Measurements from ENCODE around the gene EGFR. TPM values are rescaled to one million over a fixed set of nuclear protein-coding genes. Genes with fewer than 3 reads are reported as not detected.
"Not testable (repeated sequence)": the region's sequence is repeated elsewhere in the genome, so short reads cannot be mapped to it uniquely, and the experiment has no call there.

The EGFR gene
- total and polyA plus RNA-seq, 4 donors, result 24.1 to 57.6 (median 29.9) TPM

- no peak for DNase-seq (ENCODE audit: low read depth in 4 of 6, low spot score in 6 of 6)
- WGBS (ENCODE audit: insufficient coverage), result 86% methylated on average over 7 of the region's 9 CpGs
- Histone ChIP-seq H3K27ac (ENCODE audit: low read depth, low read length) (no peak overlapping the region), H3K4me3 (ENCODE audit: low read depth, low read length) (no peak overlapping the region), H3K4me1 (ENCODE audit: control insufficient read depth, insufficient read depth, low read length) (no peaks in the 10 kb centered on the region), H3K9me3 (ENCODE audit: control insufficient read depth, insufficient read depth, low read length) (no peaks in the 10 kb centered on the region), H3K36me3 (ENCODE audit: control insufficient read depth, insufficient read depth, low read length) (no peaks in the 10 kb centered on the region), H3K27me3 (ENCODE audit: control insufficient read depth, insufficient read depth, low read length) (no peaks in the 10 kb centered on the region)
Measured at GRCh38 chr7:55032069-55032699, 13.4 kb downstream of the EGFR start.

- DNase-seq (ENCODE audit: low read depth in 4 of 6, low spot score in 6 of 6), result no peak
- Histone ChIP-seq H3K36me3 (ENCODE audit: control insufficient read depth, insufficient read depth, low read length) (no peaks in the 10 kb centered on the region), H3K9me3 (ENCODE audit: control insufficient read depth, insufficient read depth, low read length) (no peaks in the 10 kb centered on the region), H3K4me3 (ENCODE audit: low read depth, low read length) (no peak overlapping the region), H3K4me1 (ENCODE audit: control insufficient read depth, insufficient read depth, low read length) (no peaks in the 10 kb centered on the region), H3K27ac (ENCODE audit: low read depth, low read length) (no peak overlapping the region), H3K27me3 (ENCODE audit: control insufficient read depth, insufficient read depth, low read length) (no peaks in the 10 kb centered on the region)
- WGBS (ENCODE audit: insufficient coverage), result 82% methylated on average over 10 of the region's 10 CpGs
Measured at GRCh38 chr7:55033236-55033846, 14.5 kb downstream of the EGFR start.

- Histone ChIP-seq H3K9me3 (ENCODE audit: control insufficient read depth, insufficient read depth, low read length) (no peaks in the 10 kb centered on the region), H3K36me3 (ENCODE audit: control insufficient read depth, insufficient read depth, low read length) (no peaks in the 10 kb centered on the region), H3K27ac (ENCODE audit: low read depth, low read length) (no peak overlapping the region), H3K27me3 (ENCODE audit: control insufficient read depth, insufficient read depth, low read length) (no peaks in the 10 kb centered on the region), H3K4me3 (ENCODE audit: low read depth, low read length) (no peak overlapping the region), H3K4me1 (ENCODE audit: control insufficient read depth, insufficient read depth, low read length) (no peaks in the 10 kb centered on the region)
- WGBS (ENCODE audit: insufficient coverage), result 83% methylated on average over 1 of the region's 2 CpGs
- no peak for DNase-seq (ENCODE audit: low read depth in 4 of 6, low spot score in 6 of 6)
Measured at GRCh38 chr7:55034776-55035175, 16.0 kb downstream of the EGFR start.

- H3K9me3 ChIP-seq (ENCODE audit: control insufficient read depth, insufficient read depth, low read length); DNase-seq (ENCODE audit: low read depth in 4 of 6, low spot score in 6 of 6); H3K27me3 ChIP-seq (ENCODE audit: control insufficient read depth, insufficient read depth, low read length); H3K36me3 ChIP-seq (ENCODE audit: control insufficient read depth, insufficient read depth, low read length); H3K4me3 ChIP-seq (ENCODE audit: low read depth, low read length); H3K4me1 ChIP-seq (ENCODE audit: control insufficient read depth, insufficient read depth, low read length); H3K27ac ChIP-seq (ENCODE audit: low read depth, low read length): not testable (repeated sequence)
- 100% methylated on average over 2 of the region's 3 CpGs for WGBS (ENCODE audit: insufficient coverage)
Measured at GRCh38 chr7:55035410-55035809, 16.6 kb downstream of the EGFR start.

- Histone ChIP-seq H3K4me3 (ENCODE audit: low read depth, low read length) (no peak overlapping the region), H3K36me3 (ENCODE audit: control insufficient read depth, insufficient read depth, low read length) (no peaks in the 10 kb centered on the region), H3K9me3 (ENCODE audit: control insufficient read depth, insufficient read depth, low read length) (no peaks in the 10 kb centered on the region), H3K4me1 (ENCODE audit: control insufficient read depth, insufficient read depth, low read length) (no peaks in the 10 kb centered on the region), H3K27ac (ENCODE audit: low read depth, low read length) (no peak overlapping the region), H3K27me3 (ENCODE audit: control insufficient read depth, insufficient read depth, low read length) (no peaks in the 10 kb centered on the region)
- DNase-seq (ENCODE audit: low read depth in 4 of 6, low spot score in 6 of 6), result peak in 1 of 6 donors; percentile 37
- WGBS (ENCODE audit: insufficient coverage), result no CpG with 5 or more reads among the region's 13 CpGs
Measured at GRCh38 chr7:55036950-55037736, 18.3 kb downstream of the EGFR start.

GRCh38 chr7:55043691-55044370 is 25.0 kb downstream of the EGFR start:
- DNase-seq (ENCODE audit: low read depth in 4 of 6, low spot score in 6 of 6), result no peak
- WGBS (ENCODE audit: insufficient coverage), result 65% methylated on average over 3 of the region's 3 CpGs
- no peaks in the 10 kb centered on the region for H3K27me3 ChIP-seq (ENCODE audit: control insufficient read depth, insufficient read depth, low read length)
- H3K4me1 ChIP-seq (ENCODE audit: control insufficient read depth, insufficient read depth, low read length), result peaks cover 4% of the 10 kb centered on the region
- no peaks in the 10 kb centered on the region for H3K9me3 ChIP-seq (ENCODE audit: control insufficient read depth, insufficient read depth, low read length)
- H3K36me3 ChIP-seq (ENCODE audit: control insufficient read depth, insufficient read depth, low read length), result no peaks in the 10 kb centered on the region
- H3K4me3 ChIP-seq (ENCODE audit: low read depth, low read length), result no peak overlapping the region
- H3K27ac ChIP-seq (ENCODE audit: low read depth, low read length), result no peak overlapping the region

GRCh38 chr7:55044371-55044717 is 25.5 kb downstream of the EGFR start:
- H3K27ac ChIP-seq (ENCODE audit: low read depth, low read length), result peak overlapping the region; percentile 12
- no peaks in the 10 kb centered on the region for H3K36me3 ChIP-seq (ENCODE audit: control insufficient read depth, insufficient read depth, low read length)
- no peaks in the 10 kb centered on the region for H3K27me3 ChIP-seq (ENCODE audit: control insufficient read depth, insufficient read depth, low read length)
- no peak overlapping the region for H3K4me3 ChIP-seq (ENCODE audit: low read depth, low read length)
- H3K4me1 ChIP-seq (ENCODE audit: control insufficient read depth, insufficient read depth, low read length), result peaks cover 7% of the 10 kb centered on the region
- DNase-seq (ENCODE audit: low read depth in 4 of 6, low spot score in 6 of 6), result no peak
- no peaks in the 10 kb centered on the region for H3K9me3 ChIP-seq (ENCODE audit: control insufficient read depth, insufficient read depth, low read length)
- 80% methylated on average over 4 of the region's 6 CpGs for WGBS (ENCODE audit: insufficient coverage)

GRCh38 chr7:55044791-55045190 is 26.0 kb downstream of the EGFR start:
- H3K36me3 ChIP-seq (ENCODE audit: control insufficient read depth, insufficient read depth, low read length), result no peaks in the 10 kb centered on the region
- H3K27ac ChIP-seq (ENCODE audit: low read depth, low read length), result no peak overlapping the region
- no peak overlapping the region for H3K4me3 ChIP-seq (ENCODE audit: low read depth, low read length)
- H3K4me1 ChIP-seq (ENCODE audit: control insufficient read depth, insufficient read depth, low read length), result peaks cover 11% of the 10 kb centered on the region
- no peaks in the 10 kb centered on the region for H3K27me3 ChIP-seq (ENCODE audit: control insufficient read depth, insufficient read depth, low read length)
- no peaks in the 10 kb centered on the region for H3K9me3 ChIP-seq (ENCODE audit: control insufficient read depth, insufficient read depth, low read length)
- 65% methylated on average over 4 of the region's 5 CpGs for WGBS (ENCODE audit: insufficient coverage)
- no peak for DNase-seq (ENCODE audit: low read depth in 4 of 6, low spot score in 6 of 6)

GRCh38 chr7:55046582-55047342 is 27.9 kb downstream of the EGFR start:
- Histone ChIP-seq H3K27me3 (ENCODE audit: control insufficient read depth, insufficient read depth, low read length) (no peaks in the 10 kb centered on the region), H3K9me3 (ENCODE audit: control insufficient read depth, insufficient read depth, low read length) (no peaks in the 10 kb centered on the region), H3K36me3 (ENCODE audit: control insufficient read depth, insufficient read depth, low read length) (no peaks in the 10 kb centered on the region), H3K4me1 (ENCODE audit: control insufficient read depth, insufficient read depth, low read length) (peaks cover 17% of the 10 kb centered on the region), H3K4me3 (ENCODE audit: low read depth, low read length) (no peak overlapping the region), H3K27ac (ENCODE audit: low read depth, low read length) (no peak overlapping the region)
- WGBS (ENCODE audit: insufficient coverage), result 69% methylated on average over 2 of the region's 7 CpGs
- DNase-seq (ENCODE audit: low read depth in 4 of 6, low spot score in 6 of 6), result no peak
